Stimulated activated CD4-positive, alpha-beta T cell treated with anti-CD3 and anti-CD28 coated beads, TNF-alpha, amount 100 ng/mL, for 24 hours (primary cell): ENCODE results near the gene NLRC3.
A peak's percentile ranks its signal among the peaks of the same experiment; 100 is the strongest.
"Not testable (repeated sequence)": the region's sequence is repeated elsewhere in the genome, so short reads cannot be mapped to it uniquely, and the experiment has no call there.

Source experiments
- DNase-seq, 3 experiments: peaks; one replicate each; pipeline ENCODE4 v3.0.0-alpha.2; 2020; ENCODE audit warnings: low read depth in 3 of 3

NLRC3 gene

DNA sequence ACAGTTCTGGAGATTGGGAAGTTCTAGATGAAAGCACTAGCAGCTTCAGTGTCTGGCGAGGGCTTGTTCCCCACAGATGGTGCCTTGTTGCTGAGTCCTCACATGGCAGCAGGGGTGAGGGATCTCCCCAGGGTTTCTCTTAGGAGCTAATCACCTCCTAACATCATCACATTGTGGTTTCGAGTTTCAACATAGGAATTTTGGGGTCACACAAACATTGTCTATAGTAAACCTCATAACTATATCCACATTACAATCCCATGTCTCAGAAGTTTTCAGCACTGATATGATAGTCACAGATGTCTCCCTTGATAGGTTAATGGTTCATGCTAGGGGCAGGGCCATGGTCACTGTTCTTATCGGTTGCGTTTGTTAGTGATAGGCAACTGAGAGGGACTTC lies 62.6 kb downstream of the NLRC3 start:
- DNase-seq: no peak

GRCh38 chr16:3513892-3514583 lies 63.2 kb downstream of the NLRC3 start:
- DNase-seq: no peak

GRCh38 chr16:3511286-3512180 lies 65.7 kb downstream of the NLRC3 start:
- no peak for DNase-seq

DNA sequence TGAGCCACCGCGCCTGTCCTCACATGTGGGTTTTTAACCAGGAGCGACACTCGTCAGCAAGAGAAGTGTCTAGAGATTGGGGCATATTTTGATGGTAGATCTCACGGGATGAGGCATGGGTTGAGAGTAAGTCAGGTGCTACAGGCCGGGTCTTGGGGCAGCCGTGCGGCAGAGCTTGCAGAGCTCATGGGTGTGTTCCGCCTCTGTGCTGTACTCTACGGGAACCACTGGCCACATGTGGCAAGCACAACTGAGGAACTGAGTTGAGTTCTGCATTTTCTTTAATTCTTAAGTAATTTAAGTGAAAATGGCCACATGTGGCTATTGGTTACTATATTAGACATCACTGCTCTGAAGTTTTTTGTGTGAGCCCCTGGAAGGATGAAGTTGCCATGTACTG lies 66.8 kb downstream of the NLRC3 start:
- no peak for DNase-seq

- DNase-seq: peak in 2 of 3 experiments; percentile 33 to 63
Observed at GRCh38 chr16:3509470-3509928, 67.7 kb downstream of the NLRC3 start.

DNA sequence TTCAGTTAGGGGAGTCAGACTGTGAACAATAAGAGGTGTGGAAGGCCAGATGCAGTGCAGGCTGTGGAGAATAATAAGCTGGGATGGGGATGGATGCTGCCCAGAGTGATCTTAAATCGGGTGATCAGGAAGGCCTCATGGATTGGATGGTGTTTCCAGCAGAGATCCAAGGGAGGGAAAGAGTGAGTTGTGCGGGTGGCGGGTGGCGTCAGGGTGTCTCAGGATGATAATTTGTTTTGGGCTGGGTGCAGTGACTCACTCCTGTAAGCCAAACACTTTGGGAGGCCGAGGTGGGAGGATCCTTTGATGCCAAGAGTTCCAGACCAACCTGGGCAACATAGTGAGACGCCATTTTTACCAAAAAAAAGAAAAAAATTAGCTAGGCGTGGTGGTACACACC lies 68.5 kb downstream of the NLRC3 start:
- no peak for DNase-seq

GRCh38 chr16:3503523-3503922 lies 73.7 kb downstream of the NLRC3 start:
- peak in 1 of 3 experiments; percentile 39 for DNase-seq

- DNase-seq: no peak
Observed at GRCh38 chr16:3501783-3502400, 75.3 kb downstream of the NLRC3 start.

DNA sequence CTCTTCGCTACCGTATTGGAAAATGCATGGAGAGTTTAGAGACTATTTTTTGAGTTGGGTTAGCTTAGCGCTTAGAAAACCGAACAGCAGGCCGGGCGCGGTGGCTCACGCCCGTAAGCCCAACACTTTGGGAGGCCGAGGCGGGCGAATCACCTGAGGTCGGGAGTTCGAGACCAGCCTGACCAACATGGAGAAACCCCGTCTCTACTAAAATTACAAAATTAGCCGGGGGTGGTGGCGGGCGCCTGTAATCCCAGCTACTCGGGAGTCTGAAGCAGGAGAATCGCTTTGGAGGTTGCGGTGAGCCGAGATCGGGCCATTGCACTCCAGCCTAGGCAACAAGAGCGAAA lies 75.8 kb downstream of the NLRC3 start:
- not testable (repeated sequence) for DNase-seq

GRCh38 chr16:3498988-3499387 lies 78.2 kb downstream of the NLRC3 start:
- no peak for DNase-seq

GRCh38 chr16:3497771-3498170 lies 79.4 kb downstream of the NLRC3 start:
- DNase-seq: no peak

DNA sequence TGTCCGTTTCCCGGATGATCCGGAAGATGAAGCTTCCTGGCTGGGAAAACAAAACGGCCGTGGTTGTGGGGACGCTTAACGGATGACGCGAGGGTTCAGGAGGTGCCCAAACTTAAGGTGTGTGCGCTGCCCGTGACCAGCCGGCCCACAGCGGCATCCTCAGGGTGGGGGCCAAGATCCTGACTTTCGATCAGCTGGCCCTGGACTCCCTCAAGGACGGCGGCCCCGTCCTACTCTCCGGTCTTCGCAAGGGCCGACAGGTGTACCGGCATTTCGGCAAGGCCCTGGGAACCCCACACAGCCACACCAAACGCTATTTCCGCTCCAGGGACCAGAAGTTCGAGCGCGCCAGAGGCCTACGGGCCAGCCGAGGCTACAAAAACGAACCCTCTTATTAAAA lies 80.8 kb downstream of the NLRC3 start:
- DNase-seq: no peak

DNA sequence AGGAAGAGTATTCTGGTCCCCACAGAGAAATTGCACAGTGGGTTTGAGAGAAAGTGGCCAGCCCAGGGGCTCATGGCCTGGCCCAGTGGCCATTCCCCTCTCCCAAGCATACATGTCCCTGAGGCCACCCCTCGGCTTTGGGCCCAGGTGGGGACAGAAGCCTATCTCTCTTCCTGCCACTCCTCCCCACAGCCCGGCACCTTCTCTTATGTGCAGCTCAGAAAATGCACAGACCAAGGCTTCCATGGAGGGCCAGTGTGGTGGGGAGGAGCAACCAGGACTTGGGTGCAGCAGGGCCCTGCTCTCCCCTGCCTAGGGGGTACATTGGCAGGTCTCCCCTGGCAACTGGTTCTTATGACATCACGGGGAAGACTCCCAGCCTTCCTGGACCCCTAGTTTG lies 82.0 kb downstream of the NLRC3 start, which contains the start of gene C16orf90:
Gene C16orf90 (minus strand): TSS at position 314 of the 400 bp plus-strand sequence. CDS start 68 bp downstream, at position 246.
- DNase-seq: no peak

DNA sequence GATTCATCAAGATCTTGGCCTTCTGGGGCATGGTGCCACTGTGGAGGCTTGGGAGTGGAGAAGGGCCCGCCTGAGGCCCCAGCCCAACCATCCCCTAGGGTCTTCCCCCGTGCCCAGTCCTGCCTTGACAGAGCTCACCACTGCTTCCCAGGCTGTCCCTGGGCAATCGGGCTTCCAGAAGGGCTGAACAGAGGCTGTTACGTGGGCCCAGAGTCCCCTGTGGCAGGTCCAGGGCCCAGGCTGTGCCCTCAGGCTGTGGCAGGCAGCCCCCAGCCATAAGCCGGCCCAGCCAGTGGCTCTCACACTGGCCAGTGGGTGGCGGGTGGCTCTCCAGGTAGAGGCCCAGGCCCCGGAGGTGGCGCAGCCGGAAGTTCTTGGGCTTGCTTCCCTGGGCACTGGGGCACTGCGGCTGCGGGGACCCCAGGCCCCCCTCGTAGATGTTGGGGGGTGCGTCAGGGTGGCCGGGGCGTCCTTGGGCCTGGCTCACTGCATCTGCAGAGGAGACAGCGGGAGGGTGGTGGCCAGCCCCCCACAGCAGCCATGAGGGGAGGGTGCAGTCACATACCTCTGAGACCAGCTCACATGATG lies 82.7 kb downstream of the NLRC3 start:
- DNase-seq: no peak

- DNase-seq: no peak
Observed at GRCh38 chr16:3492356-3492755, 84.8 kb downstream of the NLRC3 start.

- no peak for DNase-seq
Observed at GRCh38 chr16:3490911-3491629, 86.1 kb downstream of the NLRC3 start.
